Osteocyte (in vitro differentiated cells): Measurements from ENCODE around the gene RADX. TPM values are rescaled to one million over a fixed set of nuclear protein-coding genes. Genes with fewer than 3 reads are reported as not detected.
"Not testable (repeated sequence)": the region's sequence is repeated elsewhere in the genome, so short reads cannot be mapped to it uniquely, and the experiment has no call there.

Source experiments
- DNase-seq: peaks from one replicate; pipeline ENCODE4 v3.0.0; 2021; ENCODE audit warnings: mixed read lengths; ENCODE audit not compliant: unreplicated experiment; ENCODE audit errors: extremely low spot score
- H3K27ac Mint-ChIP-seq: one replicate; pipeline ENCODE4 v1.8.0; 2021; ENCODE audit warnings: mild to moderate bottlenecking, mixed read lengths; ENCODE audit not compliant: unreplicated experiment
- H3K27me3 Mint-ChIP-seq: one replicate; pipeline ENCODE4 v1.8.0; 2021; ENCODE audit warnings: mixed read lengths; ENCODE audit not compliant: unreplicated experiment
- H3K36me3 Mint-ChIP-seq: one replicate; pipeline ENCODE4 v1.8.0; 2021; ENCODE audit warnings: mixed read lengths; ENCODE audit not compliant: unreplicated experiment
- H3K4me1 Mint-ChIP-seq: one replicate; pipeline ENCODE4 v1.8.0; 2021; ENCODE audit warnings: mixed read lengths; ENCODE audit not compliant: unreplicated experiment
- H3K4me3 Mint-ChIP-seq: one replicate; pipeline ENCODE4 v1.8.0; 2021; ENCODE audit warnings: mild to moderate bottlenecking, moderate library complexity, mixed read lengths; ENCODE audit not compliant: unreplicated experiment
- H3K9me3 Mint-ChIP-seq: one replicate; pipeline ENCODE4 v1.8.0; 2021; ENCODE audit warnings: mixed read lengths; ENCODE audit not compliant: unreplicated experiment
- total RNA-seq: library from RNA; stranded (reverse); gene quantifications from 2 replicates; pipeline ENCODE4 v1.2.1, GENCODE V29; 2021
- TF ChIP-seq, protein P1 (sequence below): fragments of 200-600 bp; sonication (generic); IDR thresholded peaks from 2 replicates; pipeline ENCODE4 v1.5.0; 2021; ENCODE audit warnings: antibody characterized with exemption, mild to moderate bottlenecking, moderate library complexity

RADX gene
- total RNA-seq, 1 donor from 2014 or later, result not detected

GRCh38 chrX:106621836-106622235, 10.1 kb downstream of the RADX start:
- no peak for DNase-seq
- TF ChIP-seq, protein P1, sequence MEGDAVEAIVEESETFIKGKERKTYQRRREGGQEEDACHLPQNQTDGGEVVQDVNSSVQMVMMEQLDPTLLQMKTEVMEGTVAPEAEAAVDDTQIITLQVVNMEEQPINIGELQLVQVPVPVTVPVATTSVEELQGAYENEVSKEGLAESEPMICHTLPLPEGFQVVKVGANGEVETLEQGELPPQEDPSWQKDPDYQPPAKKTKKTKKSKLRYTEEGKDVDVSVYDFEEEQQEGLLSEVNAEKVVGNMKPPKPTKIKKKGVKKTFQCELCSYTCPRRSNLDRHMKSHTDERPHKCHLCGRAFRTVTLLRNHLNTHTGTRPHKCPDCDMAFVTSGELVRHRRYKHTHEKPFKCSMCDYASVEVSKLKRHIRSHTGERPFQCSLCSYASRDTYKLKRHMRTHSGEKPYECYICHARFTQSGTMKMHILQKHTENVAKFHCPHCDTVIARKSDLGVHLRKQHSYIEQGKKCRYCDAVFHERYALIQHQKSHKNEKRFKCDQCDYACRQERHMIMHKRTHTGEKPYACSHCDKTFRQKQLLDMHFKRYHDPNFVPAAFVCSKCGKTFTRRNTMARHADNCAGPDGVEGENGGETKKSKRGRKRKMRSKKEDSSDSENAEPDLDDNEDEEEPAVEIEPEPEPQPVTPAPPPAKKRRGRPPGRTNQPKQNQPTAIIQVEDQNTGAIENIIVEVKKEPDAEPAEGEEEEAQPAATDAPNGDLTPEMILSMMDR, result no peak
- Mint-ChIP-seq H3K4me3 (no peak overlapping the region), H3K27ac (no peak overlapping the region), H3K9me3 (no peaks in the 10 kb centered on the region), H3K4me1 (no peaks in the 10 kb centered on the region), H3K27me3 (no peaks in the 10 kb centered on the region), H3K36me3 (no peaks in the 10 kb centered on the region)

DNA sequence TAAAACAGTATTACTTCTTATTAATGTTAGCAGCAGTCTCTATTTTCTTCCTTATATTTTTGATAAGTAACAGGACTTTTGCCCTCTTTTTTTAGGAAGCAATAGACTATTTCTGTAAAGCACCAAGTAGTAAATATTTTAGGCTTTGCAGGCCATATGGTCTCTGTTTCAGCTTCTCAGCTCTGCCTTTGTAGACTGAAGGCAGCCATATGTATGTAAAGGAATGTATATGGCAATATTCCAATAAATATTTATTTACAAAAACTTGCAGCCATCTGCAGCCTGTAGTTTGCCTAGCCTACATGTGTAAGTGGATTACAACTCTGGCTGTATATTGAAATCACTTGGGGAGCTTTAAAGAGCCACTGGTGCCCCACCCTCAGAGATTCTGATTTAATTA, 15.0 kb downstream of the RADX start:
- H3K4me1 Mint-ChIP-seq, result no peaks in the 10 kb centered on the region
- DNase-seq, result no peak
- H3K9me3 Mint-ChIP-seq, result no peaks in the 10 kb centered on the region
- H3K27ac Mint-ChIP-seq, result no peak overlapping the region
- TF ChIP-seq, protein P1, result no peak
- H3K4me3 Mint-ChIP-seq, result no peak overlapping the region
- H3K27me3 Mint-ChIP-seq, result no peaks in the 10 kb centered on the region
- no peaks in the 10 kb centered on the region for H3K36me3 Mint-ChIP-seq

- Mint-ChIP-seq H3K36me3 (no peaks in the 10 kb centered on the region), H3K9me3 (no peaks in the 10 kb centered on the region), H3K4me1 (no peaks in the 10 kb centered on the region), H3K27me3 (no peaks in the 10 kb centered on the region), H3K27ac (no peak overlapping the region), H3K4me3 (no peak overlapping the region)
- TF ChIP-seq, protein P1, result no peak
- DNase-seq, result no peak
Measured at GRCh38 chrX:106631615-106632014, 19.8 kb downstream of the RADX start.

DNA sequence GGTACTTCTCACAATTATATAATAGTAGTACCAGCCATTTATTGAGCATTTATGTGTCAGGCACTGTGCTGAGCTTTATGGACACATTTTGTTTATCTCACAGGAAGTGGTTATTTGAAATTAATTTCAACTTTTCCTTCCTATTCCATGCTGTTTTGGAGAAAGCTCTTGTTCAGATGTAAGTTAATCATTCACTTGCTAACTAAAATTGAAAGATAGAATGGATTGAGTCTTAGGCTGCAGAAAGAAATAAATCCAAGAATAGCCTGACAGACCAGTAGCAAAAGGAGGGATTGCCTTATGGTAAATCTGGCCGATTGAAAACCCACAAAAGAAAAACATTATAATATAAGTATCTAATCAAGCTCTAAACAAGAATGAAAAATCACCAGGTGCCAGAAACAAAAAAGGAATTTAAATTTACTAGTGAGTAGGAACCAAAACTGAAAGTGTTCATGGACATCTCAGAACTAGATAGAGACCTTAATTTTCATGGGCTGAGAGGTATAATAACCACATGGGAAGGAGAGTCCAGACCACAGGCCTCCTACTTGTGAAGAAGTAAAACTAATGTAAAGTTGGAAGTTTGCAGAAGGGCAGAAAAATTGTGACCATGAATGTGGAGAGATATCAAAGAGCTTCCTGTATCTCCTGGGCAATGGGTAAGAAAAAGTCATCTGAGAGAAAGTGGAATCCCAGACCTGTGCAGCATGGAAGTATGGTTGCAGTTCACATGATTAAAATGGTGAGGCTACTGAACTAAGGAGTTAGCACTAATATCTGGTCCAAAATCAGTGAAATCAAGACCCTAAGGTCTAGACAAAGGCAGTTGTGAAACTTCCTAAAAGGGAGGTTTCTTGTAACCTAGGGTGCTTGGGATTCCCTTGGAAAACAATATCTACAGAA, 38.0 kb downstream of the RADX start:
- TF ChIP-seq, protein P1, result no peak
- no peaks in the 10 kb centered on the region for H3K36me3 Mint-ChIP-seq
- H3K4me3 Mint-ChIP-seq, result no peak overlapping the region
- no peak for DNase-seq
- no peaks in the 10 kb centered on the region for H3K27me3 Mint-ChIP-seq
- no peaks in the 10 kb centered on the region for H3K4me1 Mint-ChIP-seq
- no peak overlapping the region for H3K27ac Mint-ChIP-seq
- peaks cover 7% of the 10 kb centered on the region for H3K9me3 Mint-ChIP-seq

- not testable (repeated sequence) for H3K27ac Mint-ChIP-seq, H3K4me1 Mint-ChIP-seq, H3K9me3 Mint-ChIP-seq, H3K4me3 Mint-ChIP-seq, DNase-seq, H3K27me3 Mint-ChIP-seq, H3K36me3 Mint-ChIP-seq
Measured at GRCh38 chrX:106653625-106654024, 41.8 kb downstream of the RADX start.
